Activated B cell treated with CpG ODN at 0.5 μM for 24 hours (primary cell): ENCODE data around the gene SLC17A9. TPM values are rescaled to one million over a fixed set of nuclear protein-coding genes. Genes with fewer than 3 reads are reported as not detected.

ENCODE experiments used
- ATAC-seq: fragments of 200-7000 bp; cut with Tn5 transposase; one replicate; pipeline ENCODE4 v1.10.0; 2021; ENCODE audit warnings: low read depth, mild to moderate bottlenecking, moderate library complexity
- CTCF ChIA-PET: fragments of 350-600 bp; sonication (Branson Sonifier 250); formaldehyde crosslinking; loops from one replicate; lab custom pipeline; 2021; ENCODE audit warnings: antibody characterized with exemption; lab: Charles Lee
- POLR2A ChIA-PET: fragments of 350-600 bp; sonication (Branson Sonifier 250); formaldehyde crosslinking; loops from one replicate; lab custom pipeline; 2021; ENCODE audit warnings: antibody characterized with exemption; lab: Charles Lee
- DNase-seq: peaks from one replicate; pipeline ENCODE4 v3.0.0; 2022
- H3K27ac Mint-ChIP-seq: one replicate; pipeline ENCODE4 v1.8.0; 2020; ENCODE audit warnings: mixed read lengths
- H3K27me3 Mint-ChIP-seq: one replicate; pipeline ENCODE4 v1.8.0; 2021; ENCODE audit warnings: mixed read lengths
- H3K36me3 Mint-ChIP-seq: one replicate; pipeline ENCODE4 v1.8.0; 2021; ENCODE audit warnings: low read depth, mixed read lengths
- H3K4me1 Mint-ChIP-seq: one replicate; pipeline ENCODE4 v1.8.0; 2021; ENCODE audit warnings: mixed read lengths
- H3K4me3 Mint-ChIP-seq: one replicate; pipeline ENCODE4 v1.8.0; 2020; ENCODE audit warnings: mild to moderate bottlenecking, mixed read lengths
- H3K9me3 Mint-ChIP-seq: one replicate; pipeline ENCODE4 v1.8.0; 2020; ENCODE audit warnings: mixed read lengths
- CTCF ChIP-seq: fragments of 200-600 bp; IDR thresholded peaks from one replicate; pipeline ENCODE4 v1.8.0; 2022; ENCODE audit warnings: antibody characterized with exemption, mild to moderate bottlenecking
- intact Hi-C: fragments of 100-400 bp; cut with micrococcal nuclease; formaldehyde crosslinking; loops from one replicate; pipeline ENCODE4 v1.15.1; 2024
- total RNA-seq: library from RNA; stranded (reverse); gene quantifications from 2 replicates; pipeline ENCODE4 v1.2.3, GENCODE V29; 2022

SLC17A9 gene
- total RNA-seq, 1 donor from 2014 or later = 47.6 TPM

- CTCF ChIA-PET = interaction anchor here (1.5 kb wide), 1 partner anchor 16 kb away, joined by 3 read pairs; no protein-coding TSS in a partner anchor
- H3K27me3 Mint-ChIP-seq = no peaks in the 10 kb centered on the region
- H3K27ac Mint-ChIP-seq = no peak overlapping the region
- H3K4me1 Mint-ChIP-seq = peaks cover 44% of the 10 kb centered on the region
- no peaks in the 10 kb centered on the region for H3K9me3 Mint-ChIP-seq
- TF ChIP-seq CTCF = no peak
- no peak overlapping the region for H3K4me3 Mint-ChIP-seq
- intact Hi-C loops = loop anchor here (10.0 kb wide), 1 partner anchor 58 kb away; no protein-coding TSS in a partner anchor
- POLR2A ChIA-PET = no interaction called here
- ATAC-seq (no peak), DNase-seq (no peak)
- peaks cover 19% of the 10 kb centered on the region for H3K36me3 Mint-ChIP-seq
These were observed 4.1 kb downstream of the SLC17A9 start for GRCh38 chr20:62956387-62957135.

GRCh38 chr20:62957136-62958117 lies 4.9 kb downstream of the SLC17A9 start:
- Mint-ChIP-seq H3K9me3 (no peaks in the 10 kb centered on the region), H3K27me3 (no peaks in the 10 kb centered on the region), H3K4me3 (no peak overlapping the region), H3K4me1 (peaks cover 39% of the 10 kb centered on the region), H3K27ac (no peak overlapping the region), H3K36me3 (peaks cover 22% of the 10 kb centered on the region)
- ChIA-PET CTCF (interaction anchor here (0.7 to 1.5 kb wide), 2 partner anchors 15 to 40 kb away, joined by 3 read pairs; no protein-coding TSS in a partner anchor), POLR2A (no interaction called here)
- TF ChIP-seq CTCF = no peak
- intact Hi-C loops = loop anchor here (10.0 kb wide), 1 partner anchor 57 kb away; no protein-coding TSS in a partner anchor
- ATAC-seq (no peak), DNase-seq (no peak)

GRCh38 chr20:62958388-62959100 lies 6.0 kb downstream of the SLC17A9 start:
- DNase-seq (no peak), ATAC-seq (no peak)
- Mint-ChIP-seq H3K9me3 (no peaks in the 10 kb centered on the region), H3K4me3 (no peak overlapping the region), H3K4me1 (peaks cover 31% of the 10 kb centered on the region), H3K27ac (no peak overlapping the region), H3K36me3 (peaks cover 32% of the 10 kb centered on the region), H3K27me3 (no peaks in the 10 kb centered on the region)
- no peak for TF ChIP-seq CTCF
- CTCF ChIA-PET = interaction anchor here (2.0 kb wide), 1 partner anchor 14 kb away, joined by 5 read pairs; no protein-coding TSS in a partner anchor
- intact Hi-C loops = loop anchor here (10.0 kb wide), 1 partner anchor 56 kb away; no protein-coding TSS in a partner anchor
- POLR2A ChIA-PET = interaction anchor here (0.9 kb wide), 1 partner anchor 14 kb away, joined by 9 read pairs; no protein-coding TSS in a partner anchor

GRCh38 chr20:62959101-62959971 lies 6.8 kb downstream of the SLC17A9 start:
- H3K9me3 Mint-ChIP-seq = no peaks in the 10 kb centered on the region
- no peak overlapping the region for H3K4me3 Mint-ChIP-seq
- H3K27ac Mint-ChIP-seq = no peak overlapping the region
- CTCF ChIA-PET = interaction anchor here (2.0 kb wide), 1 partner anchor 13 kb away, joined by 5 read pairs; no protein-coding TSS in a partner anchor
- DNase-seq (no peak), ATAC-seq (no peak)
- H3K4me1 Mint-ChIP-seq = peaks cover 24% of the 10 kb centered on the region
- peaks cover 40% of the 10 kb centered on the region for H3K36me3 Mint-ChIP-seq
- H3K27me3 Mint-ChIP-seq = no peaks in the 10 kb centered on the region
- intact Hi-C loops = loop anchor here (10.0 kb wide), 1 partner anchor 55 kb away; no protein-coding TSS in a partner anchor
- no peak for TF ChIP-seq CTCF
- POLR2A ChIA-PET = interaction anchor here (0.7 to 0.9 kb wide), 2 partner anchors 13 to 21 kb away, joined by 3 to 9 read pairs; no protein-coding TSS in a partner anchor
